Middle frontal gyrus (tissue), 1 donor: ENCODE results near the gene DNAH6.

Experiments
- DNase-seq: peaks from one replicate; pipeline ENCODE4 v3.0.0-alpha.2; 2015; ENCODE audit warnings: low spot score; ENCODE audit errors: extremely low spot score

The DNAH6 gene

DNA sequence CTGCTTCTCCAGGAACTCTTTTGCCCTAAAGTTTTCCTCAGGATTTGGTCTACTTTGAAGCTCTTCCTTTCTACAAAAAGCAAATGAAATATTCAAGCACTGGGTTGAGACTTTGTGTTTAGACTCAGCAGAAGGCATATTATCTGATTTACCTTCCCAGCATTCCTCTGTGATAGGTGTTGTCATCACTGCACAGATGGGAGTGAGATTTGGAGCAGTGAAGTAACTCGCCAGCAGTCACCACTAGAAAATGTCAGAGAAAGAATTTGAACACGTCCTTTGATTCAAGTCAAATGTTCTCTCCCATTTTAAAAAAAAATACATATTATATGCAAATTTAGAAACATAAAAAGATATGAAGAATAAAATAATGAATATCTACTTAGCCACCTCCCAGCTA, 112.2 kb downstream of the DNAH6 start:
- no peak for DNase-seq

DNA sequence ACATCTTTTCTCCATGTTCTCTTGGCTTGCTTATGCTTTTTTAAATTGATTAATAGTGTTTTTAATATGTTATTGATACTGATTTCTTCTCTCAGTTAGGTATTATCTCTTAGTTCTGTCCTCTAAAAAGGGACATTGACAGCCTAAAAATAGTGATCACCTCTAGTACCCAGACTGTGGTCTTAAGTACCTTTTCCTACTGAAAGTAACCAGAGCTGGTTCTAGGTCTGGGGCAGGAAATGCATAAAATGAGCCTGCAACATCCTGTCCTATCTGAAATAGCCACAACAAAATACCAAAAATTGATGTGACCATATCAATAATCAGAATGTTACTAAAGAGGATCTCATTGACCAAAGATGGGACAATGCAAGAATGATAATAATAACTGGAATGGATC, 113.3 kb downstream of the DNAH6 start:
- DNase-seq = no peak

DNA sequence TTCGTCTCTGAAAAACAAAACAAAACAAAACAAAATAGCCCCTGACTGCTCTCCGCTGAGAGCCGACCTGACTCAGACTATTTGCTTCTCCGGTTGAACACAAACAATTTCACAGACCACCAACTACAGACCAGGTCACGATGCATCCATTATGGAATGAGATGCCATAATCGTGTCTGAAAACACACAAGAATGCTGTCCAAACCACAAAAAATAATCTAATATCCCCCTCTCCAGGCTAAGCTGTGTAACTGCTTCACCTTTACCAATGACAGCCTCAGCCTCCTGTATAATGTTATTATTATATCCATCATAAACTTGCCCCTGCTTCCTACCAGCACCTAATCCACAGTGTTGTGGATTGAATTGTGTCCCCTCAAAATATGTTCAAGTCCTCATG, 114.7 kb downstream of the DNAH6 start:
- DNase-seq = no peak

- DNase-seq = no peak
These were observed 115.7 kb downstream of the DNAH6 start for GRCh38 chr2:84631985-84632384.

- DNase-seq = no peak
These were observed 120.0 kb downstream of the DNAH6 start for GRCh38 chr2:84636080-84636971.

DNA sequence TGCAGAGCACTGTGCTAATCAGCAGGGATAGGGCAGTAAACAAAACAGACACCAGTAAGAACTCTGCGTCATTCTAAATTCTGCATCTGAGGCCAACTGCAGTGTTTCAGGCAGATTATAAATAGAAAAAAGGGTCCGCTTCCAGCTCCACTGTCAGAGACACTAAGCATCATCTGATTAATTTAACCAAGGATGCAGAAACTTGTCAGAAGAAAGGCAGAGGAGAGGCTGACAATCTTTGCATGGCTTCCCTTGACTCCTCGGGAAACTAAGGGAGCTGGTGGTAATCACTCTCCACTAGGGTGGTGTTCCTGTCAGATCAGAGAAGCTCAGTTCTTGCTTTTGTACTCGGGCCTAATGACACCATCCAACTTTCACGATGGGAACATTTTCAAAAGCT, 123.5 kb downstream of the DNAH6 start:
- no peak for DNase-seq

DNA sequence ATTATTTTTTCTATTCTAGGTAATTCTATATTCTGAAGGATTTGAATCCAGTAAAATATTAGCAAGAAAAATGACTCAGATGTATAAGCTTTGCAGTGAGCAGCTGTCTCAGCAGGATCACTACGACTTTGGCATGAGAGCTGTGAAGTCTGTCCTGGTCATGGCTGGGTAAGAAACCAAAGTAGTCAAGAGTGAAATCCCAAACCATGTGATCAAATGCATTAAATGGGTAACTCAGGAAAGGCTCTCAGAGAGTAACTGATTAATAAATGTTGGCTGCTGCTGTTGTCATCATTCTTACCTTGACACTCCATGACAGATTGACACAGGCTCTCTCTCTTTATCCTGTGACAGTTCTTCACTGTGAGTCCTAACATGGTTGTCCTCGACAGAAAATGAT, 124.1 kb downstream of the DNAH6 start:
- DNase-seq = no peak

DNA sequence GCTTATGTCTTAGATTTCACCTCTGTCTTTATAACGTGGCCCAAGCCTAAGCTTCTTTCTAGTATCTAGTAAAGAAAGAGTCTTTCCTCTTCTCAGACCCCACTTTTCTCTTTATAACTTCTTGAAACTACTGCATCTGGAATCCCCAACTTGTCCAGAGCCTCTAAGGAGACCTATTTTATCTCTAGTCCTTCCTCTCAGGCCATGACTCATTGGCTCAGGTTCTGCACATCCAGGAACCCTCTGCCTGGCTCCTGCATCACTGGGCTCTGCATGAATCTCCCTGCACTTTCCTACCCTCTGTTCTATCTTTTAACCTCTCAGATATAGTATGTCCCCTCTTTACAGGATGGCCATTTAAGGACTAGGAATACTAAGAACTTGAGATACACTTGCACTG, 124.7 kb downstream of the DNAH6 start:
- no peak for DNase-seq

GRCh38 chr2:84643991-84644390, 127.7 kb downstream of the DNAH6 start:
- no peak for DNase-seq

DNA sequence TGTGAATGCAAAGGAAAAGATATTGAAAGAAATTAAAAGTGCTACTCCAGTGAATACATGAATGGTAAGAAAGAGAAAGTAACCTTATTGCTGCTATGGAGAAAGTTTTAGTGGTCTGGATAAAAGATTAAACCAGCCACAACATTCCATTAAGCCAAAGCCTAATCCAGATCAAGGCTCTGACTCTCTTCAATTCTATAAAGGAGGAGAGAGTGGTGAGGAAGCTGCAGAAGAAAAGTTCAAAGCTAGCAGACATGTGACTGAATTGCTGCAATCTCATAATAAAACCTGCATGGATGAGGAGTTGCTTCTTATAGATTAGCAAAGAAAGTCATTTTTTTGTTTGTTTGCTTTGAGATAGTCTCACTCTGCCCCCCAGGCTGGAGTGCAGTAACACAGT, 130.2 kb downstream of the DNAH6 start:
- no peak for DNase-seq

- DNase-seq = no peak
These were observed 131.0 kb downstream of the DNAH6 start for GRCh38 chr2:84647267-84647666.

GRCh38 chr2:84649058-84649457, 132.8 kb downstream of the DNAH6 start:
- no peak for DNase-seq

GRCh38 chr2:84649487-84650142, 133.3 kb downstream of the DNAH6 start:
- DNase-seq = no peak

GRCh38 chr2:84652431-84652830, 136.1 kb downstream of the DNAH6 start:
- DNase-seq = no peak

DNA sequence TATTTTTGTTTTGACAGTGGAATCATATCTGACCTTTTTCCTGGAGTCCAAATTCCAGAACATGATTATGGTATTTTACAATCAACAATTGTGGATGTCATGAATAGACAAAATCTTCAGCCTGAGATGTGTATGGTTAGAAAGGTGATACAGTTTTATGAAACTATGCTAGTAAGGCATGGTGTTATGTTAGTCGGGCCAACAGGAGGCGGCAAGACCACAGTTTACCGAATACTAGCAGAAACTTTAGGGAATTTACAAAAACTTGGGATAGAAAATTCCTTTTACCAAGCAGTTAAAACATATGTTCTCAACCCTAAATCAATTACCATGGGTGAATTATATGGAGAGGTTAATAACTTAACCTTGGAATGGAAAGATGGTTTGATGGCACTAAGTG, 137.0 kb downstream of the DNAH6 start:
- no peak for DNase-seq

GRCh38 chr2:84654414-84654813, 138.1 kb downstream of the DNAH6 start:
- no peak for DNase-seq

- DNase-seq = no peak
These were observed 152.8 kb downstream of the DNAH6 start for GRCh38 chr2:84669122-84669521.

GRCh38 chr2:84674099-84674498, 157.8 kb downstream of the DNAH6 start:
- DNase-seq = no peak

DNA sequence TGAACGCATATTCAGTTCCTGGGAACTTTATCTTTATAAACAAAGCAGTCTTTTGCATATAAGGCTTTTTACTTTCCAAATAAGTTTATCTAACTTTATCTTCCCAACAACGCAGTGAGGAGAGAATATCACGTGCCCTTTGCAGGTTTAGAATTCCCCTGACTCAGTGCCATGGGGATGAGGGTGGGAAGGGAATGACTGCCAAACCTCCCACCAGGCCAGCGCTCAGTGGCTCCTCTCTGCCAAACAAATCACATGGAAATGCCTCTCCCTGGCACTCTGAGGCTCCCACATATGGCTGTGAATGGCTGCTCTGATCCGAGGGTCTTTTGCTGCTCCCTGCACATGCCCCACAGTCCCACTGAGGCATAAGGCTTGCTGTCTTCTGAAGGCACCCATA, 158.3 kb downstream of the DNAH6 start:
- no peak for DNase-seq

DNA sequence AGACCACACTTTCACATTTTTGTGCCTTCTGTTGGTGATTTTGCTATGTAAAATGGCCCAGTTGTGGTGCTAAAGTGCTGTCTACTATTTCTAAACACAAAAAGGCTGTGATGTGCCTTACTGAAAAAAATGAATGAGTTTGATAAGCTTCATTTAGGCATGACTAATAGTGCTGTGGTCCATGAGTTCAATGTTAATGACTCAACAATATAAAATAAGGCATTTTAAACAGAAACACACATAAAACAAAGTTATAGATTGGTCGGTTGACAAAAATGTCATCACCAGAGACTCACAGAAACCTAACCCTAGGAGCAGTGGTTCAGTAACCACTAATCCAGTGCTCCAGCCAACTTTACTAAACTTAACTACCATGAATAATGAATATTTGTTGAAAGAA, 160.0 kb downstream of the DNAH6 start:
- no peak for DNase-seq

GRCh38 chr2:84678214-84678613, 161.9 kb downstream of the DNAH6 start:
- no peak for DNase-seq

DNA sequence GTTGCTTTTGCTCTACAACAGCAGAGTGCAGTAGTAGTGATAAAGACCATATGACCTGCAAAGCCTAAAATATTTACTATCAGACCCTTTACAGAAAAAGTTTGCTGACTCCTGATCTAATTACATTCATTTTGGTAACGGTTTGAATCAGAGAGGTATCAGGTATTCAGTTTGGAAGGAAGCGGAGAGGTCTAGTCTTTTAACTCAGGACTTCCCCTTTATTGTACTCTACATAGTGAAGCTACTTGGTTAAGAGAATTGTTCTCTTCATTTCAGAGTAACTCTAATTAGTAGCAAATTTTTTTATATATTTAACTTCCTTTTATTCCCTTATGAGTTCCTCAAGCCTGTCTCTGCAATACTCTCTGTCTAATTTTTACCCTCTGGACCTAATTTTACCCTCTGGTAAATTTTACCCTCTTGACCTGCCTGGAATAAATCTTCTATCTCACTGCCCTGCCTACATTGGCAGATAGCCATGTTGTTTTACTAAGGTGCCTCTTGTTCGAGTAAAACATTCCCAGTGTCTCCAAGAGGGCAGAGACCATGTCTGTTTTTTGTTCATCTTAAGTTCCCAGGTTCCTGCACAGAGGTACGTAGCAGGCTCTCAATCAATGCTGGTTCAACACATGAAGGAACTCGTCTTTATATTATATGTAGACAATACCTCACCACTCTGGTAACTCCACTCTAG, 170.6 kb downstream of the DNAH6 start:
- no peak for DNase-seq
